ENCODE data around the gene SPPL2C. TPM values are rescaled to one million over a fixed set of nuclear protein-coding genes. Genes with fewer than 3 reads are reported as not detected.

SPPL2C gene
- total RNA-seq, 1 experiment from 2014 or later: not detected

- H3K27ac Mint-ChIP-seq: no peak overlapping the region
- Histone ChIP-seq H3K18ac (ENCODE audit: insufficient read length, low read depth, low read length) (no peak overlapping the region), H3K14ac (ENCODE audit: insufficient read depth, low read length) (no peak overlapping the region), H3K79me1 (ENCODE audit: insufficient read depth, low read depth, low read length, poor library complexity, severe bottlenecking) (no peaks in the 10 kb centered on the region), H2BK20ac (ENCODE audit: low read depth, low read length, poor library complexity, severe bottlenecking) (no peak overlapping the region), H3T11ph (ENCODE audit: low read length) (no peak overlapping the region), H2BK120ac (ENCODE audit: low read depth, low read length, poor library complexity, severe bottlenecking) (no peak overlapping the region), H3K4me1 (ENCODE audit: insufficient read depth, low read length) (no peaks in the 10 kb centered on the region), H3K23ac (ENCODE audit: insufficient read length, low read depth, low read length) (no peak overlapping the region), H3K4me2 (ENCODE audit: insufficient read depth, insufficient read length, low read length) (no peak overlapping the region), H2BK5ac (ENCODE audit: insufficient read length, low read length) (no peak overlapping the region), H3K9me3 (ENCODE audit: control insufficient read depth, low read depth, low read length) (no peaks in the 10 kb centered on the region), H3K56ac (ENCODE audit: insufficient read length, low read depth, low read length) (no peak overlapping the region), H3K23me2 (ENCODE audit: insufficient read length, low read depth, low read length, poor library complexity, severe bottlenecking) (no peaks in the 10 kb centered on the region), H4K8ac (replicated peaks; ENCODE audit: insufficient read length, low read depth, low read length) (no peak overlapping the region), H3K27me3 (ENCODE audit: insufficient read depth, low read length) (peaks cover 3% of the 10 kb centered on the region; the same call in 1 of the 2 replicates), H4K5ac (ENCODE audit: insufficient read length, low read depth, low read length) (no peak overlapping the region), H2AK5ac (ENCODE audit: insufficient read length, low read length) (no peak overlapping the region), H3K79me2 (ENCODE audit: insufficient read depth, low read length) (no peaks in the 10 kb centered on the region), H4K91ac (ENCODE audit: insufficient read length, low read depth, low read length) (no peak overlapping the region), H4K20me1 (ENCODE audit: control insufficient read depth, insufficient read depth, insufficient read length) (no peaks in the 10 kb centered on the region), H2AFZ (ENCODE audit: low read length) (no peak overlapping the region), H3K27ac (ENCODE audit: insufficient read length, low read depth, low read length) (no peak overlapping the region), H3K9ac (ENCODE audit: extremely low read depth, insufficient read length, low read length) (no peak overlapping the region), H2BK12ac (ENCODE audit: insufficient read length, low read depth, low read length) (no peak overlapping the region), H3K4ac (ENCODE audit: low read depth, low read length) (no peak overlapping the region), H2BK15ac (ENCODE audit: low read depth, low read length) (no peak overlapping the region)
- TF ChIP-seq CTCF (conservative IDR thresholded peaks at IDR 0.05): no peak
- no peaks in the 10 kb centered on the region for H3K36me3 Mint-ChIP-seq (ENCODE audit: insufficient read depth in 1 of 3, low read depth in 3 of 3)
- peaks cover 26% of the 10 kb centered on the region for H3K27me3 Mint-ChIP-seq (ENCODE audit: low read depth)
- H3K4me1 Mint-ChIP-seq: 0 out of 4 replicates have a peak, but pooled peaks cover 0 to 3% of the 10 kb centered on the region in 2 experiments
- no peak overlapping the region for H3K4me3 Mint-ChIP-seq
- no CpG with 5 or more reads among the region's 8 CpGs for WGBS (ENCODE audit: extremely low coverage, insufficient read length, low lambda C conversion rate)
- no peak for DNase-seq
- 0 out of 5 replicates have a peak, but pooled peaks cover 0 to 3% of the 10 kb centered on the region in 2 experiments for H3K9me3 Mint-ChIP-seq
Measured at GRCh38 chr17:45851464-45851863, 6.8 kb downstream of the SPPL2C start.
